Ecto neural progenitor cell (in vitro differentiated cells): ENCODE data around the gene DSG3.

Experiments
- DNase-seq: peaks from one replicate; pipeline ENCODE4 v3.0.0-alpha.2; 2018; ENCODE audit warnings: low spot score

The DSG3 gene

GRCh38 chr18:31447530-31448191, at the start of gene DSG3:
Gene DSG3, plus strand, starts transcription at chr18:31447741. Its CDS starts 137 bp downstream, at chr18:31447878.
- no peak for DNase-seq

GRCh38 chr18:31398191-31398590, 49.4 kb upstream of the DSG3 start:
- DNase-seq, result no peak

GRCh38 chr18:31399306-31400032, 48.1 kb upstream of the DSG3 start:
- DNase-seq, result no peak

GRCh38 chr18:31401156-31402025, 46.1 kb upstream of the DSG3 start:
- no peak for DNase-seq

GRCh38 chr18:31402026-31402373, 45.5 kb upstream of the DSG3 start:
- no peak for DNase-seq

GRCh38 chr18:31403409-31403808, 44.1 kb upstream of the DSG3 start:
- DNase-seq, result no peak

GRCh38 chr18:31407649-31408048, 39.9 kb upstream of the DSG3 start:
- no peak for DNase-seq

GRCh38 chr18:31409276-31409675, 38.3 kb upstream of the DSG3 start:
- no peak for DNase-seq

GRCh38 chr18:31410716-31411483, 36.6 kb upstream of the DSG3 start:
- DNase-seq, result no peak

GRCh38 chr18:31413137-31413536, 34.4 kb upstream of the DSG3 start:
- no peak for DNase-seq

GRCh38 chr18:31417850-31418249, 29.7 kb upstream of the DSG3 start:
- no peak for DNase-seq

- no peak for DNase-seq
Observed at GRCh38 chr18:31419457-31419932, 28.0 kb upstream of the DSG3 start.

- DNase-seq, result no peak
Observed at GRCh38 chr18:31420032-31420431, 27.5 kb upstream of the DSG3 start.

GRCh38 chr18:31420524-31420923, 27.0 kb upstream of the DSG3 start:
- no peak for DNase-seq

GRCh38 chr18:31424383-31424988, 23.1 kb upstream of the DSG3 start:
- DNase-seq, result peak; percentile 66

GRCh38 chr18:31426021-31426420, 21.5 kb upstream of the DSG3 start:
- no peak for DNase-seq

- no peak for DNase-seq
Observed at GRCh38 chr18:31426871-31427406, 20.6 kb upstream of the DSG3 start.

GRCh38 chr18:31428211-31428610, 19.3 kb upstream of the DSG3 start:
- no peak for DNase-seq

- no peak for DNase-seq
Observed at GRCh38 chr18:31429623-31430022, 17.9 kb upstream of the DSG3 start.

- DNase-seq, result no peak
Observed at GRCh38 chr18:31430072-31430471, 17.5 kb upstream of the DSG3 start.

- no peak for DNase-seq
Observed at GRCh38 chr18:31430554-31430953, 17.0 kb upstream of the DSG3 start.
